NCI-H2227 (cell line): Measurements from ENCODE around the gene DNAJC24.
"Not testable (repeated sequence)": the region's sequence is repeated elsewhere in the genome, so short reads cannot be mapped to it uniquely, and the experiment has no call there.

Source experiments
- DNase-seq: peaks from one replicate; lab custom pipeline; 2025; ENCODE audit not compliant: unreplicated experiment; lab: John Stamatoyannopoulos, UW

DNAJC24 gene

GRCh38 chr11:31369348-31370329, at the start of gene DNAJC24, which contains the start of gene DCDC1:
TSS of gene DNAJC24 (plus strand) at chr11:31369860. CDS start at chr11:31370749, 889 bp downstream.
TSS of gene DCDC1 (minus strand) at chr11:31369739. CDS start at chr11:31328280, 41,459 bp downstream.
- DNase-seq = peak; percentile 98

- DNase-seq = not testable (repeated sequence)
Measured at GRCh38 chr11:31321494-31321893, 48.2 kb upstream of the DNAJC24 start.

GRCh38 chr11:31323145-31323544, 46.5 kb upstream of the DNAJC24 start:
- no peak for DNase-seq

GRCh38 chr11:31325160-31325559, 44.5 kb upstream of the DNAJC24 start:
- no peak for DNase-seq

GRCh38 chr11:31326470-31327148, 43.1 kb upstream of the DNAJC24 start:
- no peak for DNase-seq

GRCh38 chr11:31327417-31327816, 42.2 kb upstream of the DNAJC24 start:
- DNase-seq = no peak

- DNase-seq = no peak
Measured at GRCh38 chr11:31328697-31329096, 41.0 kb upstream of the DNAJC24 start.

GRCh38 chr11:31337806-31338205, 31.9 kb upstream of the DNAJC24 start:
- no peak for DNase-seq

- DNase-seq = no peak
Measured at GRCh38 chr11:31340903-31341572, 28.6 kb upstream of the DNAJC24 start.

- DNase-seq = no peak
Measured at GRCh38 chr11:31351168-31351567, 18.5 kb upstream of the DNAJC24 start.

- DNase-seq = peak; percentile 17
Measured at GRCh38 chr11:31355131-31355530, 14.5 kb upstream of the DNAJC24 start.

GRCh38 chr11:31355817-31356216, 13.8 kb upstream of the DNAJC24 start:
- DNase-seq = no peak

- DNase-seq = no peak
Measured at GRCh38 chr11:31361743-31362142, 7.9 kb upstream of the DNAJC24 start.

GRCh38 chr11:31366795-31367194, 2.9 kb upstream of the DNAJC24 start:
- no peak for DNase-seq

GRCh38 chr11:31375879-31376278, 6.2 kb downstream of the DNAJC24 start:
- DNase-seq = peak; percentile 65

- no peak for DNase-seq
Measured at GRCh38 chr11:31383116-31383515, 13.5 kb downstream of the DNAJC24 start.

- no peak for DNase-seq
Measured at GRCh38 chr11:31387379-31387778, 17.7 kb downstream of the DNAJC24 start.

- DNase-seq = peak; percentile 41
Measured at GRCh38 chr11:31397239-31397834, 27.7 kb downstream of the DNAJC24 start.

- no peak for DNase-seq
Measured at GRCh38 chr11:31404614-31405013, 35.0 kb downstream of the DNAJC24 start.

GRCh38 chr11:31408201-31408600, 38.5 kb downstream of the DNAJC24 start:
- DNase-seq = no peak

GRCh38 chr11:31412946-31413345, 43.3 kb downstream of the DNAJC24 start:
- no peak for DNase-seq
